ENCODE measurements around the gene DGKD. TPM values are rescaled to one million over a fixed set of nuclear protein-coding genes. Genes with fewer than 3 reads are reported as not detected.

Gene DGKD
- total and polyA plus RNA-seq, 10 of the 15 experiments (the other 5 are each of a cell fraction or from before 2014, with no cell fraction given) = 2.7 to 81.9 (median 27.0) TPM

DNA sequence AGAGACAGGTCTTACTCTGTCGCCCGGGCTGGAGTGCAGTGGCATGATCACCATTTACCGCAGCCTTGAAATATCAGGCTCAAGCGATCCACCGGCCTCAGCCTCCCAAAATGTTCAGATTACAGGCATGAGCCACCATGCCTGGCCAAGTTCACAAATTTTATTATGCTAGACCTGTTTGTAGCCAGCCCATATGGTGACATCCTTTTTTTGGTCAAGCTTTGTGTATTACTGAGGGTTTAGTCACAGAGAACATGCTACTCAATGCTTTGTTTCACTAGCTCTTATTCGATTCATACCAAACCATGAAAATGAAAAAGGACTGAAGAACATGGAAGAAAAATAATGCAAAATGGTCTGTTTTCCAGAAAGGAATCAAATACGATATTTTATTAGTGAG, 41.4 kb downstream of the DGKD start:
- H4K20me1 ChIP-seq (ENCODE audit: control insufficient read depth, insufficient read depth) = no peaks in the 10 kb centered on the region
- TF ChIP-seq, protein P1, sequence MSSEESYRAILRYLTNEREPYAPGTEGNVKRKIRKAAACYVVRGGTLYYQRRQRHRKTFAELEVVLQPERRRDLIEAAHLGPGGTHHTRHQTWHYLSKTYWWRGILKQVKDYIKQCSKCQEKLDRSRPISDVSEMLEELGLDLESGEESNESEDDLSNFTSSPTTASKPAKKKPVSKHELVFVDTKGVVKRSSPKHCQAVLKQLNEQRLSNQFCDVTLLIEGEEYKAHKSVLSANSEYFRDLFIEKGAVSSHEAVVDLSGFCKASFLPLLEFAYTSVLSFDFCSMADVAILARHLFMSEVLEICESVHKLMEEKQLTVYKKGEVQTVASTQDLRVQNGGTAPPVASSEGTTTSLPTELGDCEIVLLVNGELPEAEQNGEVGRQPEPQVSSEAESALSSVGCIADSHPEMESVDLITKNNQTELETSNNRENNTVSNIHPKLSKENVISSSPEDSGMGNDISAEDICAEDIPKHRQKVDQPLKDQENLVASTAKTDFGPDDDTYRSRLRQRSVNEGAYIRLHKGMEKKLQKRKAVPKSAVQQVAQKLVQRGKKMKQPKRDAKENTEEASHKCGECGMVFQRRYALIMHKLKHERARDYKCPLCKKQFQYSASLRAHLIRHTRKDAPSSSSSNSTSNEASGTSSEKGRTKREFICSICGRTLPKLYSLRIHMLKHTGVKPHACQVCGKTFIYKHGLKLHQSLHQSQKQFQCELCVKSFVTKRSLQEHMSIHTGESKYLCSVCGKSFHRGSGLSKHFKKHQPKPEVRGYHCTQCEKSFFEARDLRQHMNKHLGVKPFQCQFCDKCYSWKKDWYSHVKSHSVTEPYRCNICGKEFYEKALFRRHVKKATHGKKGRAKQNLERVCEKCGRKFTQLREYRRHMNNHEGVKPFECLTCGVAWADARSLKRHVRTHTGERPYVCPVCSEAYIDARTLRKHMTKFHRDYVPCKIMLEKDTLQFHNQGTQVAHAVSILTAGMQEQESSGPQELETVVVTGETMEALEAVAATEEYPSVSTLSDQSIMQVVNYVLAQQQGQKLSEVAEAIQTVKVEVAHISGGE (CRISPR knock-in tag; IDR thresholded peaks at IDR 0.05) = no peak
- TF ChIP-seq, protein P2, sequence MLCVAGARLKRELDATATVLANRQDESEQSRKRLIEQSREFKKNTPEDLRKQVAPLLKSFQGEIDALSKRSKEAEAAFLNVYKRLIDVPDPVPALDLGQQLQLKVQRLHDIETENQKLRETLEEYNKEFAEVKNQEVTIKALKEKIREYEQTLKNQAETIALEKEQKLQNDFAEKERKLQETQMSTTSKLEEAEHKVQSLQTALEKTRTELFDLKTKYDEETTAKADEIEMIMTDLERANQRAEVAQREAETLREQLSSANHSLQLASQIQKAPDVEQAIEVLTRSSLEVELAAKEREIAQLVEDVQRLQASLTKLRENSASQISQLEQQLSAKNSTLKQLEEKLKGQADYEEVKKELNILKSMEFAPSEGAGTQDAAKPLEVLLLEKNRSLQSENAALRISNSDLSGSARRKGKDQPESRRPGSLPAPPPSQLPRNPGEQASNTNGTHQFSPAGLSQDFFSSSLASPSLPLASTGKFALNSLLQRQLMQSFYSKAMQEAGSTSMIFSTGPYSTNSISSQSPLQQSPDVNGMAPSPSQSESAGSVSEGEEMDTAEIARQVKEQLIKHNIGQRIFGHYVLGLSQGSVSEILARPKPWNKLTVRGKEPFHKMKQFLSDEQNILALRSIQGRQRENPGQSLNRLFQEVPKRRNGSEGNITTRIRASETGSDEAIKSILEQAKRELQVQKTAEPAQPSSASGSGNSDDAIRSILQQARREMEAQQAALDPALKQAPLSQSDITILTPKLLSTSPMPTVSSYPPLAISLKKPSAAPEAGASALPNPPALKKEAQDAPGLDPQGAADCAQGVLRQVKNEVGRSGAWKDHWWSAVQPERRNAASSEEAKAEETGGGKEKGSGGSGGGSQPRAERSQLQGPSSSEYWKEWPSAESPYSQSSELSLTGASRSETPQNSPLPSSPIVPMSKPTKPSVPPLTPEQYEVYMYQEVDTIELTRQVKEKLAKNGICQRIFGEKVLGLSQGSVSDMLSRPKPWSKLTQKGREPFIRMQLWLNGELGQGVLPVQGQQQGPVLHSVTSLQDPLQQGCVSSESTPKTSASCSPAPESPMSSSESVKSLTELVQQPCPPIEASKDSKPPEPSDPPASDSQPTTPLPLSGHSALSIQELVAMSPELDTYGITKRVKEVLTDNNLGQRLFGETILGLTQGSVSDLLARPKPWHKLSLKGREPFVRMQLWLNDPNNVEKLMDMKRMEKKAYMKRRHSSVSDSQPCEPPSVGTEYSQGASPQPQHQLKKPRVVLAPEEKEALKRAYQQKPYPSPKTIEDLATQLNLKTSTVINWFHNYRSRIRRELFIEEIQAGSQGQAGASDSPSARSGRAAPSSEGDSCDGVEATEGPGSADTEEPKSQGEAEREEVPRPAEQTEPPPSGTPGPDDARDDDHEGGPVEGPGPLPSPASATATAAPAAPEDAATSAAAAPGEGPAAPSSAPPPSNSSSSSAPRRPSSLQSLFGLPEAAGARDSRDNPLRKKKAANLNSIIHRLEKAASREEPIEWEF (IDR thresholded peaks at IDR 0.05; ENCODE audit: insufficient replicate concordance, low read depth, low read length) = no peak
- TF ChIP-seq IRF5 (IDR thresholded peaks at IDR 0.05; ENCODE audit: borderline replicate concordance) = no peak
- no peak for TF ChIP-seq CTCF (IDR thresholded peaks at IDR 0.05 in 2 of 3, conservative IDR thresholded peaks at IDR 0.05 in 1 of 3; ENCODE audit: control insufficient read depth in 2 of 3, extremely low read depth in 1 of 3, insufficient read depth in 1 of 3, low read depth in 3 of 3, low read length in 3 of 3)
- no peak for TF ChIP-seq MTA3 (IDR thresholded peaks at IDR 0.05; ENCODE audit: borderline replicate concordance, low read length)
- no peak for TF ChIP-seq PAX8 (IDR thresholded peaks at IDR 0.05)
- no peak for TF ChIP-seq SPI1 (IDR thresholded peaks at IDR 0.05; ENCODE audit: borderline replicate concordance, insufficient read depth, low read depth, low read length)
- TF ChIP-seq RBBP5 (conservative IDR thresholded peaks at IDR 0.05) = no peak
- TF ChIP-seq SIN3A (IDR thresholded peaks at IDR 0.05; ENCODE audit: low read depth, low read length) = no peak

More for the DNA sequence above, 41.4 kb downstream of the DGKD start:
- intact Hi-C loops (cut with micrococcal nuclease; ENCODE audit: unreplicated experiment) = no loop called here
- Histone ChIP-seq H3K27ac (ENCODE audit: control insufficient read depth, insufficient read depth) (no peak overlapping the region), H3K4me2 (ENCODE audit: control insufficient read depth, insufficient read depth) (no peak overlapping the region), H3K9ac (ENCODE audit: control insufficient read depth, insufficient read depth, low read length) (no peak overlapping the region), H3K4me3 (no peak overlapping the region), H3K36me3 (ENCODE audit: control insufficient read depth in 2 of 2, insufficient read depth in 2 of 2, low read length in 1 of 2) (peaks cover 3 to 4% of the 10 kb centered on the region in 2 experiments; a peak in 3 of 4 replicates), H3K9me3 (replicated peaks; ENCODE audit: control insufficient read depth, insufficient read depth, low read length) (no peaks in the 10 kb centered on the region), H3K79me2 (ENCODE audit: control insufficient read depth, insufficient read depth, low read length) (no peaks in the 10 kb centered on the region), H3K4me1 (ENCODE audit: control insufficient read depth, insufficient read depth, low read length) (no peaks in the 10 kb centered on the region), H3K27me3 (replicated peaks in 1 of 2; ENCODE audit: control insufficient read depth in 2 of 2, insufficient read depth in 2 of 2, low read length in 1 of 2) (no peaks in the 10 kb centered on the region), H2AFZ (ENCODE audit: control insufficient read depth, low read depth, low read length) (no peak overlapping the region)
- 91% methylated on average over 6 of the region's 7 CpGs for WGBS (ENCODE audit: insufficient coverage, insufficient replicate concordance, low lambda C conversion rate, missing lambda C conversion rate)
- FAIRE-seq = no peak
- ChIA-PET POLR2A (no interaction called here), SMC1A (ENCODE audit: uncharacterized antibody, unreplicated experiment) (interaction anchor here (0.5 to 0.9 kb wide), 2 partner anchors 9 to 29 kb away, joined by 3 read pairs; no protein-coding TSS in a partner anchor), CTCF (interaction anchor here (1.4 kb wide), 1 partner anchor 9 kb away, joined by 7 read pairs; no protein-coding TSS in a partner anchor), RAD21 (ENCODE audit: unreplicated experiment) (interaction anchor here (0.6 kb wide), 1 partner anchor 63 kb away, joined by 4 read pairs; no protein-coding TSS in a partner anchor)
- in situ Hi-C loops (cut with MboI) = no loop called here
- DNase-seq (ENCODE audit: low read depth, low spot score) = no peak
- no TSS peak for BruUV-seq (replicated peaks)
- no peak for ATAC-seq
